Right lobe of liver (tissue), 6 donors: ENCODE measurements around the gene C3. TPM values are rescaled to one million over a fixed set of nuclear protein-coding genes. Genes with fewer than 3 reads are reported as not detected.
A peak's percentile ranks its signal among the peaks of the same experiment; 100 is the strongest.

ENCODE experiments used
- ATAC-seq, 4 donors: fragments of 200-7000 bp; cut with Tn5 transposase; one replicate each; pipeline ENCODE4 v1.9.1; 2020; ENCODE audit warnings: mild to moderate bottlenecking in 4 of 4, moderate library complexity in 4 of 4
- DNase-seq, 3 donors: peaks; one replicate each; pipeline ENCODE4 v3.0.0-alpha.2; 2020
- H3K27ac ChIP-seq, 3 donors: fragments of 200-600 bp; one replicate each; pipeline ENCODE4 v1.8.0; 2022
- H3K27me3 ChIP-seq, 2 donors: fragments of 200-600 bp; one replicate each; pipeline ENCODE4 v1.8.0; 2022
- H3K36me3 ChIP-seq, 4 donors: fragments of 200-600 bp; sonication (generic) in 1 of 4; one replicate each; pipeline versions ENCODE4 v1.5.1 to v1.8.0; 2017 to 2022; ENCODE audit warnings: control low read depth in 1 of 4
- H3K4me1 ChIP-seq, 4 donors: fragments of 200-600 bp; sonication (generic) in 1 of 4; one replicate each; pipeline versions ENCODE4 v1.5.1 to v1.8.0; 2017 to 2022; ENCODE audit warnings: control low read depth in 1 of 4
- H3K4me3 ChIP-seq, 3 donors: fragments of 200-600 bp; one replicate each; pipeline ENCODE4 v1.8.0; 2022
- H3K9me3 ChIP-seq, 4 donors: fragments of 200-600 bp; sonication (generic) in 1 of 4; one replicate each; pipeline versions ENCODE4 v1.5.1 to v1.8.0; 2017 to 2022; ENCODE audit warnings: control low read depth in 1 of 4
- CTCF ChIP-seq, 4 donors: fragments of 200-600 bp in 3 of 4; fragments of 450-650 bp in 1 of 4; IDR thresholded peaks; one replicate each; pipeline versions ENCODE4 v1.5.1 to v1.8.0; 2016 to 2022; ENCODE audit warnings: antibody characterized with exemption in 4 of 4, mild to moderate bottlenecking in 2 of 4
- POLR2A ChIP-seq: fragments of 450-650 bp; IDR thresholded peaks from one replicate; pipeline ENCODE4 v1.6.1; 2017; ENCODE audit warnings: antibody characterized with exemption, mild to moderate bottlenecking
- WGBS: methylation state at CpG from one replicate; pipeline ENCODE4 v1.1.6; 2018; ENCODE audit warnings: low coverage, low lambda C conversion rate; ENCODE audit not compliant: insufficient coverage; ENCODE audit errors: missing lambda C conversion rate; 5-methylcytosine and 5-hydroxymethylcytosine counted together
- intact Hi-C, 2 donors: fragments of 100-400 bp; cut with DNase I; formaldehyde crosslinking; loops; one replicate each; pipeline versions ENCODE4 v1.11.2 to v1.14.1; 2022
- total RNA-seq, 6 experiments: library from RNA; depleted of rRNA in 2 of 6; stranded (reverse); fragments of >200 nt in 2 of 6; fragmentation: NEBNext Ultra II Directional in 3 of 6; extraction: Animal tissue kit (Norgen Biotek cat#: 25700) in 3 of 6; gene quantifications; one replicate each; pipeline versions ENCODE4 v1.1.0 to v1.2.4, GENCODE V29; 2016 to 2023
- donor health status: DM: no; HTN: yes; CAD: no.
- donor health status: DM: no; HTN: no; CAD: no.
- donor health status: DM: no; HTN: no; CAD: no.
- donor health status: DM: no; HTN: yes; CAD: no.
- donor health status: DM: no; HTN: yes; CAD: no.

The C3 gene
- total RNA-seq, 6 experiments from 2014 or later, result 10,569 to 17,502 (median 15,749) TPM

GRCh38 chr19:6680141-6680540 lies 40.3 kb downstream of the C3 start:
- no peak for ATAC-seq
- intact Hi-C loops, result no loop called here

GRCh38 chr19:6679139-6679538 lies 41.3 kb downstream of the C3 start:
- H3K36me3 ChIP-seq, result peaks cover 8 to 99% (median 71%) of the 10 kb centered on the region in 4 donors
- H3K27me3 ChIP-seq, result no peaks in the 10 kb centered on the region
- no peaks in the 10 kb centered on the region for H3K9me3 ChIP-seq
- DNase-seq, result peak in 1 of 3 donors; percentile 28
- H3K27ac ChIP-seq, result peak overlapping the region in 1 of 3 donors; percentile 0
- TF ChIP-seq CTCF (IDR thresholded peaks at IDR 0.05) (no peak), POLR2A (no peak)
- H3K4me1 ChIP-seq, result peaks cover 0 to 5% (median 0%) of the 10 kb centered on the region in 4 donors
- intact Hi-C loops, result no loop called here
- WGBS, result 34% methylated on average over 2 of the region's 8 CpGs
- H3K4me3 ChIP-seq, result no peak overlapping the region
- peak; percentile 1 to 4 (median 2) for ATAC-seq

More at GRCh38 chr19:6680141-6680540, 40.3 kb downstream of the C3 start:
- TF ChIP-seq CTCF (IDR thresholded peaks at IDR 0.05) (no peak), POLR2A (no peak)
- DNase-seq, result no peak
- WGBS, result 100% methylated on average over 1 of the region's 1 CpG
- H3K4me1 ChIP-seq, result peaks cover 0 to 5% (median 0%) of the 10 kb centered on the region in 4 donors
- no peaks in the 10 kb centered on the region for H3K9me3 ChIP-seq
- H3K27me3 ChIP-seq, result no peaks in the 10 kb centered on the region
- no peak overlapping the region for H3K27ac ChIP-seq
- H3K36me3 ChIP-seq, result peaks cover under 1 to 99% (median 73%) of the 10 kb centered on the region in 4 donors
- no peak overlapping the region for H3K4me3 ChIP-seq

- Histone ChIP-seq H3K27ac (peak overlapping the region in 1 of 3 donors; percentile 0), H3K4me1 (peaks cover 0 to 5% (median 0%) of the 10 kb centered on the region in 4 donors), H3K4me3 (no peak overlapping the region), H3K36me3 (peaks cover 8 to 99% (median 70%) of the 10 kb centered on the region in 4 donors), H3K27me3 (no peaks in the 10 kb centered on the region), H3K9me3 (no peaks in the 10 kb centered on the region)
- intact Hi-C loops, result no loop called here
- ATAC-seq, result peak in 1 of 4 donors; percentile 3
- DNase-seq, result no peak
- TF ChIP-seq CTCF (IDR thresholded peaks at IDR 0.05) (no peak), POLR2A (no peak)
- 80% methylated on average over 3 of the region's 4 CpGs for WGBS
Observed at GRCh38 chr19:6678690-6679109, 41.8 kb downstream of the C3 start.

- TF ChIP-seq CTCF (IDR thresholded peaks at IDR 0.05), result no peak
- TF ChIP-seq POLR2A, result no peak
- 29% methylated on average over 19 of the region's 31 CpGs for WGBS
- DNase-seq (peak; percentile 71 to 81 (median 80)), ATAC-seq (peak; percentile 32 to 70 (median 60))
- Histone ChIP-seq H3K4me3 (no peak overlapping the region), H3K27ac (no peak overlapping the region), H3K36me3 (peaks cover 8 to 100% (median 67%) of the 10 kb centered on the region in 4 donors), H3K27me3 (no peaks in the 10 kb centered on the region), H3K4me1 (peaks cover 0 to 5% (median 0%) of the 10 kb centered on the region in 4 donors), H3K9me3 (no peaks in the 10 kb centered on the region)
- intact Hi-C loops, result no loop called here
Observed at GRCh38 chr19:6677883-6678689, 42.4 kb downstream of the C3 start.
